ENCODE measurements around the gene TM4SF20.
"Not testable (repeated sequence)": the region's sequence is repeated elsewhere in the genome, so short reads cannot be mapped to it uniquely, and the experiment has no call there.

TM4SF20 gene

DNA sequence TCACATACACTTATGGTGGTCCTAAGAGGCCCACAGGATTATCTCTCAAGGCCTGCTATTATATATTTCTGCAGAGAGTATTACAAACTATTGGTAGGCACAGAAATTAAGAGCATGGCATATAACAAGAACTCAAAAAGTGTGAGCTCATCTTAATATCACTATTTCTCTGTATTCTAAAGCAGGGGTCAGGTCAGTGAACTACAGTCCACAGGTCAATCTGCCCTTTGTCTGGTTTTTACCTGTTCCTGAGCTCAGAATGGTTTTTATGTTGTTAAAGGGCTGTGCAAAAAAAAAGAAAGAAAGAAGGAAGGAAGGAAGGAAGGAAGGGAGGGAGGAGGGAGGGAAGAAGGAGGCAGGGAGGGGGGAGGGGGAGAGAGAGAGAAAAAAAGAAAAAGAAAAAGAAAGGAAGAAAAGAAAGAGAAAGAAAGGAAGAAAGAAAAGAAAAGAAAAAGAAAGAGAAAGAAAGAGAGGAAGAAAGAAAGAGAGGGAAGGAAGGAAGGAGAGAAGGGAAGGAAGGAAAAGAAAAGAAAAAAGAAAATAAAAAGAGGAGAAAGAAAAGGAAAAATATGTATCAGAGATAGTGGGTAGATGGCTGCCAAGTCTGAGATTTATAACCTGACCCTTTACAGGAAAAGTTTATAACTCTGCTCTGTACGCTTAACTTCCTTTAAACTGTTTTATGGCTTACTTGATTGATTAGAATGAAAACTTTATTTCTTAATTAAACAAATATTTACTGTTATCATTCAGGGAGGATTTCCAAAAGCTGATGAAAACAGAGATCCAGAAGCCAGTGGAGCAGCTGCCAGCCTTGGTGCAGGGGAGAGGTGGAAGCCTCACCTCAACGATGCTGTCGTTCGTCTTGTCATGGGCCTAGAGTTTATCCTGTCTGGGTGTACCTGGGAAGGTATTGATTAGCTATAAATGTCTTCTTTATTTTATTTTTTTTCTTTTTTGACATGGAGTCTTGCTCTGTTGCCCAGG lies 19.9 kb upstream of the TM4SF20 start:
- no peak for DNase-seq (ENCODE audit: low read depth in 1 of 2, low spot score in 1 of 2)

DNA sequence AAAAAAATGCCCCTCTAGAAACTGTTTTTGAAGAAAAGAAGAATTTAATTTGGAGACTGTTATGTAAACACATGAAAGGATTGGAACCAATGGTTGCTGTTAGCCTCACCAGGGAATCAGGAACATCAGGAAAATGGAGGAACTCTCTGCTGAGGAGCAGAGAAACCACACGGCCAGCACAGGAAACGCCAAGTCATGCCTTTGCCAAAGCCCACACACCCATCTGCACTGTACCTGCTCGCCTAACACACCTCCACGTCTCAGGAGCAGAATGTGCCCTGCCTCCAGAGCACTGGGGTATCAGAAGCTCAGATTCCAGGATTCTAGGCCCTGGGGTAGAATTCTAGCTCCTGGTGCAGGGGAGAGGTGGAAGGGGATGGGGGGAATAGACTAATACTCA lies 18.5 kb upstream of the TM4SF20 start:
- no peak for DNase-seq (ENCODE audit: low read depth in 1 of 2, low spot score in 1 of 2)

DNA sequence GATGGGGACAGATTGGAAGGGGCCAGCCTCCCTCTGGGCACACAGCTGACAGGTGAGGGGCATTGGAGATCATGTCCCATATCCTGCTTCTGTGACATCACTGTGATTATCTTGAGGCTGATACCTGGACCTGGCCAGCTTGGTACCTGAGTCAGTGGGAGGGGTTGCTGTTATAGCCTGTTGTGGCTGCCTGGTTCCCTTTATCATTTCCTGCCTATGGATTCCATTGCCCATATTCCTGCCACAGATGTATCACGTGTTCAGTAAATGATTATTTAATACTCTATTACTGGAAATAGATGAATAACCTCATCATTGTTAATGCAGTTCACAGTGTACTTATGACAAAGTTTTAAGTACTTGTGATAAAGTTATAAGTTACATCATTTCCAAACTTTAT lies 16.4 kb upstream of the TM4SF20 start:
- DNase-seq (ENCODE audit: low read depth in 1 of 2, low spot score in 1 of 2): no peak

DNA sequence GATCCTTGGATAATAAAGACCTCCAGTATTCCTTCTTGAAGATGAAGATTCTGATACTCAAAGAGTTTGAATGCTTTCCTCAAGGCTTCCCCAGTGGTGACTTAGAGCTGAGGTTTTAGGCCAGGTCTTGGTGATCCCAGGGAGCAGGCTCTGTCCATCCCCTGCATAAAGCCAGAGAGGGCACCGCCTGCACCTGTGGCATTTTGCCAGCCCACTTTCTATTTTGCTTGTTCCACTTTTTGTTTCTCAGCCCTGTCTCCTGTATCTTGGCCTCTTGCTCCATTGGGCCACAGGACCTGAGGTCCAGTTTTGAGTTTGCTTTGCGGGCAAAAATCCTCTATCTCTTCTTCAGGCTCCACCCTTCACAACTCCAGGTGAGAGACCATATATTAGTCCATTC lies 15.3 kb upstream of the TM4SF20 start:
- DNase-seq (ENCODE audit: low read depth in 1 of 2, low spot score in 1 of 2): no peak

DNA sequence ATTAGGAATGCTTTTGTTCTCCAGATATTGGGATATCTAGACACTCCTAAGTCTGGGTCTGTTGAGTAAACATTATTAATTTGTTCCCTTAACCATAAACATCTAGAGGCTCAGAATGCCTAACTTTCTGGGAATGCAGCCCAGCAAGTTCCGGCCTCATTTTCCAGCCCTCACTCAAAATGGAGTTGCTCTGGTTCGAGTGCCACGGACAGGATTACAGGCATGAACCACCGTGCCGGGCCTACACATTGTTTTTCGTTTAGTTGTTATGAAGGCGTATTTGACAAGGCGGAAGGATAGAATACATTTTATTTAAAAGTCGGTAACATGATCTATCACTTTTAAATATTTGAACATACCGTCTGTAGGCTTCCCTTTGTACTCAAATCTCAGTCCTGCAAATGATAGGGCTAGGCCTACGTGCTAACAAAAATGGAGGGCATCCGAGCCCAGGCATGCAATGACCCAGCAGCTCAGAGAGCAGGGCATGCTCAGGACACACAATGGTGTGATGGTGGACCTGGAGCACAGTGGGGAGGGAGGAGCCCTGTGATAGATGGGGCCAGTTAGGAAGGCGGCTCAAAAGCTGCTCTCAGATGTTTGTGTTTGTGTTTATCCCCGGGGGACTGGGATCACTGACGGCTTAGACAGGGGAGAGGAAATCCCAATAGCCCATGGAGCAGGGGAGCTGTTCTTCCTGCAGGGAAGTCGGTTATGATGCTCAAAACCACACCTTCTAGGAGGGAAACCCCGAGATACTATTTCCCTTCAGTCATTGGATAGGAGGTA lies 11.6 kb upstream of the TM4SF20 start:
- DNase-seq (ENCODE audit: low read depth in 1 of 2, low spot score in 1 of 2): no peak

DNA sequence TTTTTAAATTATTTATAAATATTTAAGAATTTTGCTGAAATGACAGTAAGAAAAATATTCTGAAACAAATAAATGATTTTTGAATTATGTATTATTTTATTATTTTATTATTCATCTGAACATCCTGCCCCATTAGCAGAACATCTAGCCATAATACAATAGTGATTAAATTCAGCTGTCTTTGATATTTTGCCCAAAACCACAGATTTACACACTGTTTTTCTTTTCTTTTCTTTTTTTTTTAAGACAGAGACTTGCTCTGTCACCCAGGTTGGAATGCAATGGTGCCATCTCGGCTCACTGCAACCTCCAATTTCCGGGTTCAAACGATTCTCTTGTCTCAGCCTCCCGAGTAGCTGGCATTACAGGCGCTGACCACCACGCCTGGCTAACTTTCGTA lies 10.6 kb upstream of the TM4SF20 start:
- DNase-seq (ENCODE audit: low read depth in 1 of 2, low spot score in 1 of 2): no peak

DNA sequence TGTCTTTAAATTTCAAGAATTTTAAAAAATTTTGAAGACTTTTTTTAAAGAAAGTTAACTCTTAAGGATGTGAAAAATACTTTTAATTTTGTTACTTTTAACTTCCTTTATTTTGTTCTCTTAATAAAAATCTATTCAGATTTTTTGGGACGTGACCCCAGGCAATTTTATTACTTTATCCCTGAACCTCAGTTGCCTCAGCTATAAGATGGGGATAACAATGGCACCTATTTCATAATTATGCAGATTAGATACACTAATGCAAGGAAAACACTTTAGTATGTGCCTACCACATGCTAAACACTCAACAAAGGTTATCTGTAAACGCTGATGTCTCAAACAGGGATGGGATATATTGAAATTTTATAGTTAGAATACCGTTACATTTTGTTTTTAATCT lies 10.1 kb upstream of the TM4SF20 start:
- DNase-seq (ENCODE audit: low read depth in 1 of 2, low spot score in 1 of 2): no peak

DNA sequence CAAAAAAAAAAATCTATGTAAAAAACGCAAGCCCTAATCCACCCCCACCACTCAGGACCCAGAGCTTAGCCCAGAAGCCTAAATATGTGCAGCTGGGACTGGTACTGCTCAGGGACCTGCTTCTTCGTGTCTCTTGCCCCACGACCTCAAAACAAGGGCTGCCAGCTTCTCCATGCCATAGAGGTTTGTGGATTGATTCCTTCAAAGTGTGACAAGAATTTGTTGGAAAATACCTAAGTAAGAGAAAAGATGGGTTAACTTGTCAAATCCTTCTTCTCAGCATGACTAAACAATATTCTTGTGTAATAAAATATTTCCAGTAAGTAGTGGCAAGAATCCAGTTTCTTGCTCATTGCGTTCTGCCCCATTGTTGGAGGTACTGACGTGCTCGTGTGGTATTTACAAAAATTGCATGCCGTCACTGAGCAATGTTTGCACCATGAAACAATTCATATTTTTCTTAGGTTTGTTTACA lies 9.5 kb upstream of the TM4SF20 start:
- DNase-seq (ENCODE audit: low read depth in 1 of 2, low spot score in 1 of 2): no peak

DNA sequence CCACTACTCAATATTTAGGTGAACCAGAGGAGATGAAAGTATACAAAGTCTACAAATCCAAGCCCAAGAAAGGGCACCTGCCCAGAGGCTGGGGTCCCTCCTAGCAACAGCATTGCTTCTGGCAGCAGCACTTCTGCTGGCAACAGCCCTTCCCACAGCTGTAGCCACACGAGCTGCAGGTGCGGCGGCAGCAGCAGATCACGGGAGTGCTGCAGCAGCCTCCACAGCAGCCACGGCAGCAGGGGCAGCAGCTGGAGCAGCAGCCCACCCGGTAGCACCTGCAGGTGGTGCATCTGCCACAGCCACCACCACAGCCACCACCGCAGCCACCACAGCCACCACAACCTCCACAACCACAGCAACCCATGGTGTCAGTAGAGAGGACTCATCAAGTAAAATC lies 8.5 kb upstream of the TM4SF20 start, which contains the start of gene SCYGR1:
Gene SCYGR1, minus strand, starts transcription at position 367 of the 400 bp plus-strand sequence. Its CDS starts 0 bp downstream, at position 367.
- not testable (repeated sequence) for DNase-seq (ENCODE audit: low read depth in 1 of 2, low spot score in 1 of 2)

DNA sequence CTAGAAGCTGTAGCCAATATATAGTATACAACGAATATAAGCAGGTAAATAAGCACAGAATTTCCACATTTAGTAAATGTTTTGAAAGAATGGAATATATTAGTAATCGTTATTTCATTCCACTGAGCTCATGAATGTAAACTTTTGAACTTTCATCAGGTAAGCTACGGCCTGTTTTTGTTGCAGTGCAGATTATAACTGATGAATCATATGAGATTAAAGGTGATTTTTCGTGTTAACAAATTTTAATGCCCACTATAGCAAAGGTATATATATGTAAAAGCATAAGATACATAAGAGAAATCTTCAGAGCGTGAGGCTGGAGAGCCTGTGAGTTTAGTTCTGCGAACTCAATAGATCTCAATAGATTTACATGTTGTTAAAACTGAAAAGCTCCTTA lies 7.5 kb upstream of the TM4SF20 start:
- no peak for DNase-seq (ENCODE audit: low read depth in 1 of 2, low spot score in 1 of 2)

DNA sequence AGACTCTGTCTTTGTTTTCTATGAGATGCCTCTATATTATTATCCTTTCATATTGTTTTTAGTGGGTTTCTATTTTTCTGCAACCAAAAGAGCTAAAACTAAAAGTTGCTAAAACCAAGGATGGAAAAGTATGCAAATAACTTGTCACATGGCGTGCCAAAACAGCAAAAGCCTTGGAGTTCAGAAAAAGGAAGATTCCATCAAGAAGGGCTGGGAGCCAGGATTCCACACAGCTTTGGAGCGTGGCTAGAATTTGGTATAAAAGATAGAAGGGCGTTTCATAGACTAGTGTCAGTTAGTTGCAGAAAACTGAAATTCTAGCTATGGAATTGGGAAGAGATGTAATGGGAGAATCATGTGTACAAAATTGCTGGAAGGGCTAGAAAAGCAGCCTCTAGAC lies 4.6 kb upstream of the TM4SF20 start:
- no peak for DNase-seq (ENCODE audit: low read depth in 1 of 2, low spot score in 1 of 2)

DNA sequence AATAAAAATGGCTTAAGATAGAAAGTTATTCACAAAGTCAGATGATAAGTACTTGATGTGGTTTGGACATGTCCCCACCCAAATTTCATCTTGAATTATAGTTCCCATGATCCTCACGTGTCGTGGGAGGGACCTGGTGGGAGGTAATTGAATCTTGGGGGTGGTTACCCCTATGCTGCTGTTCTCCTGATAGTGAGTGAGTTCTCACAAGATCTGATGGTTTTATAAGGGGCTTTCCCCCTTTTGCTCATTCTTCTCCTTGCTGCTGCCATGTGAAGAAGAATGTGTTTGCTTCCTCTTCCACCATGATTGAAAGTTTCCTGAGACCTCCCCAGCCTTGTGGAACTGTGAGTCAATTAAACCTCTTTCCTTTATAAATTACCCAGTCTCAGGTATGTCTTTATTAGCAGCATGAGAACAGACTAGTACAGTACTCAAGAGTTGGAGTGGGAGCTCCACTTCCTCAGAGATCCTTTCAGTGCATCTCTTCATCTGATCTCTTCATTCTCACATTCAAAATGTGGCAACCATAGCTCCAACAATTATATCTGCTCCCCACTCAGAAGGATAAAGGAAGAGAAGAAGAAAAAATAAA lies 3.2 kb upstream of the TM4SF20 start:
- not testable (repeated sequence) for DNase-seq (ENCODE audit: low read depth in 1 of 2, low spot score in 1 of 2)

DNA sequence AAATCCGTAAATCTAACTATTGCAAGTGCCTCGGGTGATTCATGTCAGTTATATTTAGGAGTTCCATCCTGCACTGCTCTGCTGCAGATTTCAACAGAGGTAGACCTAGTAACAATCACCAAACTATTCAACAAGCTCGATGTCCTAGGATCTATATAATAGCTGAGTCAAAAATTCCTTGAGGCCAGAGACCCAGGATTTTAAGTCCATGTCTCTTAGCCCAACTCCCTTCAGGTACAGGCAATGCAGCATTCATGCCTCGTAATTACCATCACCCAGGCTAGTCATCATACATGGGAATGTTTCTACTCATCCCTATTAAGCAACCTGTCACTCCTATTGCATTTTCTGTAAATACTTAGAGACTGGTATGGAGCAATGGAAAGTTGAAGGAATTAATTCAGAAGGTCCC lies 729 bp downstream of the TM4SF20 start:
- DNase-seq (ENCODE audit: low read depth in 1 of 2, low spot score in 1 of 2): no peak

DNA sequence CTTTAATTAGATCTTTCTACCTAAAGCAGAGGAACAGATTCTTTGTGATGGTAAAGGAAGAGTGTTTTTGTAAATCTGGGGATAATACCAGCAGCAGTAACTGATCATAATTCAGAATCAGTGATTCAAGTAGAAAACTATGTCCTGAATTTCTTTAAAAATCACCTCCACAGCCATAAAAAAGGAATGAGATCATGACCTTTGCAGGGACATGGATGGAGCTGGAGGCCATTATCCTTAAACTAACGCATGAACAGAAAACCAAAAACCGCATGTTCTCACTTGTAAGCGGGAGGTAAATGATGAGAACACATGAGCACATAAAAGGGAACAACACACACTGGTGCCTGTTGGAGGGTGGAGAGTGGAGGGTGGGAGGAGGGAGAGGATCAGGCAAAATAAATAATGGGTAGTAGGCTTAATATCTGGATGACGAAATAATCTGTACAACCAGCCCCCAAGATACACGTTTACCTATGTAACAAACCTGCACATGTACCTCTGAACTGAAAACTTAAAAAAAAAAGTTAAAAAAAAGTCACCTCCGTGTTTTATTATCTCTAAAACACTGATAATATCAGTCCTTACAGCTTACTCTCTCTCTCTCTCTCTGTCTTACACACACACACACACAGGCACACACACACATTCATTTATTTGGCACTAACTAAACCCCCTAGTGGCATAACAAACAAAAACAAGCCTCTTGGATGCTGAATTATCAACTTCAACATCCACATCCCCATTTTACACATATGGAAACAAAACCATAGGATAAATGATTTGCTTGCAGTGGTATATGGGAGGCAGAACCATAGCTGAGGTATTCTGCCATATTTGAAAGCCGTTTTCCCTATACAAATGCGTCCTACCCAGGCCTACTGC lies 1.4 kb downstream of the TM4SF20 start:
- no peak for DNase-seq (ENCODE audit: low read depth in 1 of 2, low spot score in 1 of 2)

DNA sequence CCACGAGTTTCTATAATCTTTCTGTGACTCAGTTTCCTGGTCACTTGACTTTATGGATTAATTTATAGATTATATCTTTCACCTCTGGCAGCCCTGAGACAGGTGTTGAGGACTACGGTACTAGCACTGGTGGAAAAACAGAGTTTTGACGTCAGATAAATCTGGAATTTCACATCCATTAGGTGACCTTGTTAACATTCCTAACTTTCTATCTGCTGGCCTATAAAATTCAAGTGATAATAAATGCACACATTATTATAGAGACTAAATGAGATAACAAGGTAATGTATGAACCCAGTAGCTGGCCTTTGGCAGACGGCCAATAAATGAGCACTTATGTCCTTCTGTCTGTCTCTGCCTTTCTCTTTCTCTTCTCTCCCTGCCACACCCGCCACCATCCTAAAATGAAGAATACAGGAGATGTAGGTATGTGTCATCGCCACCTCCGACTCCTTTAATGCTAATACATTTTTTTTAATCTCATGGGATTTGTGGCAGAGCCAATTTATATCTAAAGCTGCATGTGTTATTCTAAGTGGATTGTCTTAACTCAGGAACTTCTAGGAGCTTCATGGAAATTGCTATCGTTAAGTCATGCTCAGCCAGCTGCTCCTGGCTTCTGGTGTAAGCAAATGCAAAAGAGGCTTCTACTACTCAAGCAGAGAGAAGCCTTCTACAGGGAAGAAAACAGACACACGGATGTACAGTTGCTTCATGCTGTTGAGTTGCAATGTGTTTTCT lies 2.3 kb downstream of the TM4SF20 start:
- no peak for DNase-seq (ENCODE audit: low read depth in 1 of 2, low spot score in 1 of 2)

DNA sequence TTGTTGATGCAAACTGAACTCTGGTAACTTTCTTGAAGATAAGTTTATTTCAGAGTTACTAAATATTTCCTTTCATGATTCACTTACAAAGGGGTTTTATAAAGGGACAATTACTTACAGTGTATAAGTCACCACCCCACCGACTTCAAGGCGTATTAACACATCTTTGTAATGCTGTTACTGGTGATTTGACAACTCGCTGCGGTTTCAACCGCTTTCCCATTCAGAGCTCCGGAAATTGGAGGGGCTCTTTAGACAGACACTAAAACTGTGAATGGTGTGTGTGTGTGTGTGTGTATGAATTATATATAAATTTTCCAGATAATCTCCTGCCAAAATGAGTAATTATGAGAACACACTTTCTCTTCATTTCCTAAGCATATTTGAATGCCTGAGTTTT lies 4.9 kb downstream of the TM4SF20 start:
- DNase-seq (ENCODE audit: low read depth in 1 of 2, low spot score in 1 of 2): no peak

DNA sequence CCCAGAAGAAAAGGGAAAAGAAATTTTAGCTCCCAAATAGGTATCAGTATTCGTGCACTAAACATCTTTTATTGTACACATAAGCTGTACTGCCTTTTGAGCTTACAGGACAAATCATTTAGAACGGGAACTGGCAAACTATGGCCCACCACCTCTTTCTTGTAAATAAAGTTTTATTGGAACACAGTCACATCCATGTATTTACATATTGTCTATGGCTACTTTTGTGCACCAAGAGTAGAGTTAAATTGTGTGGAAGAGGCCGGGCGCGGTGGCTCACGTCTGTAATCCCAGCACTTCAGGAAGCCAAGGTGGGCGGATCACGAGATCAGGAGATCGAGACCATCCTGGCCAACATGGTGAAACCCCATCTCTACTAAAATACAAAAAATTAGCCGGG lies 5.7 kb downstream of the TM4SF20 start:
- no peak for DNase-seq (ENCODE audit: low read depth in 1 of 2, low spot score in 1 of 2)

DNA sequence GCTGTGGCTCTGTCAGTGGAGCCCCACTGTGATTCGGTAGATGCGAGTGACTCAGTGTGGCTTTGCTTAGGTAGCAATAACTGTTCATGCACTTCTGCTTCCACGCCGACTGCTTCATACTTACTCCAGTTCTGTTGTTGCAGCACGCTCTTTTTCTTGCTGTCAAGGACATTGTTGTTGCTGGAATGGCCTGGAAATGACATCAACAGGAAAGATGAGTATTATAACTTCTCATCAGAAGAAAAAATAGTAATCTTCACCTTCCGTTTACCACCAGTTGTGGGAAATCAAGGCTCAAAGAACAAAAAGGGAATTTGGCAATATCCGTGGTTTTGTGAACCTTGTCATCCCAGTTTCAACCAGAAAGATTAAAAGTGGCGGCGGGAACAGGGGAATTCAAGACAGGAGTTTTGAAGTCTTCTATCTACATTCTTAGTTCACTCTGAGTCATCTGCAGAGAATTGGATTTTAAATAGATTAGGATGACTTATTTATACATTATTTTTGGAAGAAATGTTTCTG lies 8.3 kb downstream of the TM4SF20 start:
- DNase-seq (ENCODE audit: low read depth in 1 of 2, low spot score in 1 of 2): no peak

DNA sequence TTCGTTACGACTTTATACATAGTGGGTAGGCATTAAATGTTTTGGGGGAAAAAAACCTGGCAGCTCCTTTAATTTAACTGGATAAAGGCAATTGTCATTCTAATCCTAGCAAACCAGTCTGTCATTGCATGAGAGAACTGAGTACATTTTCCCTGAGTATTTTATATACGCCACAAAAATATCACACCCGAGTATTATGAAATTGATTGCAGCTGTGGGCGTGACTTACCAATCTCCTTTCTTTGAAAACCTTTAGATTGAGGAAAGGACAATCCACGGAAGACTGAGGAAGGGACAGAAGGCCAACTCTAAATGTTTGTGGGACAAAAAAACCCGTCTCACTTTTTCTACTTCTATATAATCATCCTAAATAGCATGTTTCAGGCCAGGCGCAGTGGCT lies 9.0 kb downstream of the TM4SF20 start:
- DNase-seq (ENCODE audit: low read depth in 1 of 2, low spot score in 1 of 2): no peak

DNA sequence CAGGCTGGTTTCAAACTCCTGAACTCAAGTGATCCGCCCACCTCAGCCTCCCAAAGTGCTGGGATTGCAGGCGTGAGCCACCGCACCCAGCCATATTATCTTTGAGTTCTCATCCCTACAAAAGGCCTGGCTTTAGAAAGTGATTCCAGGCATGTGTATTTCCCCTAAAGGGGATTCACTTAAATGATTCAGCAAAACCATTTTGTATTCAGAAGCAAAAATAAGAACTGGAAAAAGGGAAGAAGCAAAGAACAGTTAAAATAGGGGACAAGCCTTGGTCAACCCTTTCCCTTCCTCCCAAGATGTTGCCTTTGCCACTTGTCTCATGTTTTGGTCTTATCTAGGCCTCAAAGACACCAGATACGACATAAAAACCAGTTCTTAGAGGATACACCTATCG lies 10.5 kb downstream of the TM4SF20 start:
- no peak for DNase-seq (ENCODE audit: low read depth in 1 of 2, low spot score in 1 of 2)

All from stimulated activated CD4-positive, alpha-beta T cell treated with anti-CD3 and anti-CD28 coated beads, Interleukin-15, amount 100 ng/mL, for 1 hour (primary cell).